ENCODE measurements around the gene FIGLA.
"Not testable (repeated sequence)": the region's sequence is repeated elsewhere in the genome, so short reads cannot be mapped to it uniquely, and the experiment has no call there.

The FIGLA gene

GRCh38 chr2:70743068-70743467, 47.4 kb downstream of the FIGLA start:
- DNase-seq = no peak

- not testable (repeated sequence) for DNase-seq
Observed at GRCh38 chr2:70739492-70739891, 51.0 kb downstream of the FIGLA start.

- DNase-seq = no peak
Observed at GRCh38 chr2:70738159-70738558, 52.3 kb downstream of the FIGLA start.

- no peak for DNase-seq
Observed at GRCh38 chr2:70735071-70735470, 55.4 kb downstream of the FIGLA start.

- no peak for DNase-seq
Observed at GRCh38 chr2:70733646-70734180, 56.7 kb downstream of the FIGLA start.

GRCh38 chr2:70732766-70733645, 57.4 kb downstream of the FIGLA start:
- no peak for DNase-seq

- no peak for DNase-seq
Observed at GRCh38 chr2:70730730-70731129, 59.7 kb downstream of the FIGLA start.

- DNase-seq = no peak
Observed at GRCh38 chr2:70729647-70730046, 60.8 kb downstream of the FIGLA start.

- DNase-seq = no peak
Observed at GRCh38 chr2:70728128-70728527, 62.3 kb downstream of the FIGLA start.
